NCI-H2196 (cell line): Measurements from ENCODE around the gene SRR.
"Not testable (repeated sequence)": the region's sequence is repeated elsewhere in the genome, so short reads cannot be mapped to it uniquely, and the experiment has no call there.

ENCODE experiments used
- DNase-seq: peaks from one replicate; lab custom pipeline; 2025; ENCODE audit not compliant: unreplicated experiment; lab: John Stamatoyannopoulos, UW

The SRR gene

GRCh38 chr17:2289878-2290478 lies 13.8 kb upstream of the SRR start:
- DNase-seq, result no peak

DNA sequence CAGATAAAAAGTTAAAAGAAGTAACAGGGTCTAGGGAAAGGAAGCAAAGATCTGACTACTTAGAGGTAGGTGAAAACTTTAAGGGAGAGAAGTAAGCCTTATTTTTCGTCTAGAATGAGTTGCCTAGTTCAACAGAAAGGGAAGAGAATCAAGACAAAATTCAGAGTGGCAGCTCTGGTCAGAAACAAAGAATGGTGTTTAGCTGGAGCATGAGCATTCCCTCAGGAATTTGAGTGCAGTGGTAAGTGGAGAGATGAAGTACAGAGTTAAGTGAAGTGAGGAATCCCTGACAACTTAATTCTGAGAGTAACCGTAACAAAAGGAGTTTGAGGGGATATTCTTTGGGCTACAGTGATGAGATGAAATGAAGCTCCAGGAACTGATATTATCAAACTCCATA lies 11.7 kb upstream of the SRR start:
- DNase-seq, result no peak

DNA sequence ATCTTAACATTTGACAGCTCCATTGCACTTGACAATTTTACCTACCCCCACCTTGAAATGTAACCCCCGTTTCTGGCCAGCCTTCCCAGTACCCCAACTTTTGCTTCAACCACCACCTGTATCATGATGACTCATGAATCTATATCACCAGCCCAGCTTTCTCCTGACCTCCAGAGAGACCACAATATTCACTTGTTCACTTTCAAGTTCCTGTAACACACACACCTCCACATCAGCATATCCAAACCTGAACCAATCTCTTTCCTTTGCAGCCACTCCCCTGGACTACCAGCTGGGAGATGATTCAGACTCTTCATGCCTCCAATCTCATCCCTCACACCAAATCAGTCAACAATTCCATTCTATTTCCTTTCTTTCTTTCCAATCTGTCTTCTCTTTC lies 8.2 kb upstream of the SRR start:
- no peak for DNase-seq

GRCh38 chr17:2297023-2297422 lies 6.7 kb upstream of the SRR start:
- DNase-seq, result no peak

- DNase-seq, result no peak
Observed at GRCh38 chr17:2299136-2299535, 4.6 kb upstream of the SRR start.

DNA sequence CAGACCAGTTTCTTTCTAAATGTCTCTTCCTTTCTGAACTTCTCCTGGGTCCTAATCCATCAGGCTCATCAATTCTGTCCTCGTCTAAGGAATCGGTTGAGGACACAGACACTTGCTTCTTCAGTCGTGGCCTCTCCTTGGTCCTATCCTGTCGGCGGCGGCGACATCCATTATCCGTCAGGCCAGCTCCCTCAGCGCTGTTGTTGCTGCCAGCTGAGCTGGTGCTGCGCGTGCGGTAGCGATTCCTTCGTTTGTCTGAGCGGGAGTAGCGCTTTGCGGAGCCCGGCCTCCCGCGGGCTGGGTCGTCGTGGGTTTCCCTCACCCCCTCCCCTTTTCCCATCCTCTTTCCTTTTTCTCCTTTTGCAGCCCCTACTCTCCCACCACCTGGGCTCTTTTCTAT lies 4.0 kb upstream of the SRR start:
- no peak for DNase-seq

- DNase-seq, result no peak
Observed at GRCh38 chr17:2302778-2303203, 959 bp upstream of the SRR start.

- DNase-seq, result no peak
Observed at GRCh38 chr17:2304931-2305330, 1.2 kb downstream of the SRR start.

GRCh38 chr17:2309338-2310154 lies 5.8 kb downstream of the SRR start:
- DNase-seq, result no peak

- no peak for DNase-seq
Observed at GRCh38 chr17:2312736-2313135, 9.0 kb downstream of the SRR start.

DNA sequence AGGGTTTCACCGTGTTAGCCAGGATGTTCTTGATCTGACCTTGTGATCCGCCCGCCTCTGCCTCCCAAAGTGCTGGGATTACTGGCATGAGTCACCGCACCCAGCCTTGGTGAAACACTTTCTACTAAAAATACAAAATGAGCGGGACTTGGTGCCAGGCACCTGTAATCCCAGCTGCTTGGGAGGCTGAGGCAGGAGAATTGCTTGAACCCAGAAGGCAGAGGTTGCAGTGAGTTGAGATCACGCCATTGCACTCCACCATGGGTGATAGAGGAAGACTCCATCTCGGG lies 13.1 kb downstream of the SRR start:
- not testable (repeated sequence) for DNase-seq

- DNase-seq, result no peak
Observed at GRCh38 chr17:2317796-2318195, 14.0 kb downstream of the SRR start.

GRCh38 chr17:2319051-2319450 lies 15.3 kb downstream of the SRR start:
- no peak for DNase-seq

- no peak for DNase-seq
Observed at GRCh38 chr17:2321399-2321798, 17.6 kb downstream of the SRR start.

DNA sequence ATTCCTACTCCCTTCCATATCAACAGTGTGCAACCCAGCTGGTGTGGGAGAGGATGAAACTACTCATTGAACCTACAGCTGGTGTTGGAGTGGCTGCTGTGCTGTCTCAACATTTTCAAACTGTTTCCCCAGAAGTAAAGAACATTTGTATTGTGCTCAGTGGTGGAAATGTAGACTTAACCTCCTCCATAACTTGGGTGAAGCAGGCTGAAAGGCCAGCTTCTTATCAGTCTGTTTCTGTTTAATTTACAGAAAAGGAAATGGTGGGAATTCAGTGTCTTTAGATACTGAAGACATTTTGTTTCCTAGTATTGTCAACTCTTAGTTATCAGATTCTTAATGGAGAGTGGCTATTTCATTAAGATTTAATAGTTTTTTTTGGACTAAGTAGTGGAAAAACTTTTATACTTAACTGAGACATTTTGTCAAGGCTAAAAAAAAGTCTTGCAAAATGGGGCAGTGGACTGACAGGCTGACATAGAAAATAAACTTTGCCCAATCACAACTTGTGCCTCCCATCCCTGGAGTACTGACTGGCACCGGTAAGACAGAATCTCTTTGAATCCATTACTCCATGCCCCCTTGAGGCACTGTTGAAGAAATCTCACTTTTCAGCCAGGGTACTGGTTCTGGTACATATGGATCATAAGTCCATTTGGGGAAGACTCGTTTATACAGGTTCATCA lies 20.0 kb downstream of the SRR start:
- no peak for DNase-seq

GRCh38 chr17:2331303-2331702 lies 27.6 kb downstream of the SRR start:
- DNase-seq, result no peak

DNA sequence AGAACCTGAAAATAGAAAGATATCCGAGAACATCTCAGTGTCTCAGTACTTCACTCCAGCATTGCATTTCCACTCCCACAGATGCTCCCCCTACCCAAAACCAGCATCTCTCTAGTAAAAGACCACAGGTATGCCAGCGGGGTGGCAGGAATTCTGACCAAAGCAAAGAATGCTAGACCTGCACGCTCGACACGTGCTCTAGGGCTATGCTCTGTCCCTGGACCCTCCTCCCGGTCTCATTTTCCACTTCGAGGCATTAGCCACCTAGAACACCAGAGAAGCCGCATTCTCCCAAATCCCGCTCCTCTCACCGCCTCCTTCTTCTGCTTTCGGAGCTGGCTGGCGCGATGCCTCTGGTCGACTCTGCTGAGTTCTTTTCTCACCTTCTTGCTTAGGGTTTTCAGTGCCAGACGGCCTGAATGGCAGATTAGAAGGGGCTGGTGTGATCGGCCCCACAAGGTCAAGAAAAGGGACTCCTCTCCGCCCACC lies 32.0 kb downstream of the SRR start:
- no peak for DNase-seq

- peak; percentile 77 for DNase-seq
Observed at GRCh38 chr17:2336215-2336851, 32.6 kb downstream of the SRR start, which contains the start of gene TSR1. Gene TSR1 (minus strand): TSS chr17:2336457. CDS start chr17:2336427, 30 bp downstream.

DNA sequence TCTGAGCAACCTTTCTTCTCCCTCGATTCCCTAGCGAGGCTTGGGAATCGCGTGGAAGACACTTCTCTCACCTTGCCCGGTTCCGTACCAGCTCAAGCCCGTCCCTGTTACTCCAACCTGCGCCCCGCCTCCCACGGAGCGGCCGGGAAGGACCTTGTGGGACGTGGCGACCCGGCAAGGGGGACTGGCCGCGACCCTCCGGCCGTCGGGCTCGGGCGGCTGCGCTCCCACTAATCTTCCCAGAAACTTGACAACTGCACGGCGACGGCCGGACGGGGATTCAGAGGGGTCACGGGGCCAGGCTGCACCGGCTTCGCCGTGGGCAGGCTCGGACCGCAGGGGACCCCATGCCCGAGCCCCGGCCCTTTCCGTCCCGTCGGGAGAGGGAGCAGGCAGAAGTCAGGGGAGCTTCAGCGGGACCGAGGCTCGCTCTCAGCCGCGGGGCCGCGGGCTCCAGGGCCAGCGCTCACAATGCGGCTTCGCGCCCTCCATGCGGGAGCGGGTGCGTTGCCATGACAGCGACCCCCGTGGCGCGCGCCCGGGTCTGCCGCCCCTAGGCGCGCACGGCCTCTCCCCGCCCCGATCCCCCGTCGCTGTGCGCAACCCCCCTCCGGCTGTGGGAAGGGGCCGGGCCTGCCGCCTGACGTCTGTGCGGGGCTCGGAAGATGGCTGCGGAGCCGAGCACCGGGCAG lies 33.2 kb downstream of the SRR start, which contains the start of gene SGSM2:
TSS of gene SGSM2 (plus strand) at position 650 of the 692 bp plus-strand sequence. CDS start 188 bp downstream, outside the sequence.
- DNase-seq, result peak; percentile 21

DNA sequence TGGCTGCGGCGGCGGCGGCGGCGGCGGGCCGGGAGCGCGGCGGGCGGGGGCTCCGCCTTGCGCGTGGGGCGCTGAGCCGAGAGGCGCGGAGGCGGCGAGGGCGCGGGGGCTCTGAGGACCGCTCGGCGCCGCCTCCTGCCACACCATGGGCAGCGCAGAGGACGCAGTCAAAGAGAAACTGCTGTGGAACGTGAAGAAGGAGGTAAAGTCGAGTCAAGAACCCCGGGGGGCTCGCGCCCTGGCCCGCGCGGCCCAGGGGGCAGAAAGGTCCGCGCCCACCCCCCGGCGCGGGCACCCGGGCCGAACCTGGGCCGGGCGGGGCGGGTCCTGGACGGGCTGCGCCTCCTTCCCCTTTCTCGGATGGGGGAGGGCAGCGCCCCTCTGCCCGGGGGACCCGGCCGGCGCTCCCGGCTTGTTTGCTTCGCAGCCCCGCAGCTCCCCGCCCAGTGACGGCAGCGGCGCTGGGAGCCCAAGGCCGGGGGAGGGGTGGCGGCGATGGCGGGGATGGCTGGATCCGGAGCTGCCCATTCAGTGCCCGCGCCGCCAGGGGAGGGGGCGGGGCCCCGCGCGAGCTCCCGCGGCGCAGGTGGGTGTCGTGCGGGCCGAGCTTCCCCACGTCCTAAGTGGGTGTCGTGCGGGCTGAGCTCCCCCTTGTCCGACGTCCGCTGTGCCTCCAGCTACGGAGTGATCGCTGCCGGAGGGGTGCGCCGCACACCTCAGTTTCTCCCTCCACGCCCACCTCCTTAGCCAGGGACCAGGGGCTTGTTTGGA lies 34.0 kb downstream of the SRR start:
- DNase-seq, result peak; percentile 24
